Measurements from ENCODE around the gene MYO1B. TPM values are rescaled to one million over a fixed set of nuclear protein-coding genes. Genes with fewer than 3 reads are reported as not detected.

The MYO1B gene
- polyA plus RNA-seq, 1 donor from 2014 or later, result 72.2 TPM

DNA sequence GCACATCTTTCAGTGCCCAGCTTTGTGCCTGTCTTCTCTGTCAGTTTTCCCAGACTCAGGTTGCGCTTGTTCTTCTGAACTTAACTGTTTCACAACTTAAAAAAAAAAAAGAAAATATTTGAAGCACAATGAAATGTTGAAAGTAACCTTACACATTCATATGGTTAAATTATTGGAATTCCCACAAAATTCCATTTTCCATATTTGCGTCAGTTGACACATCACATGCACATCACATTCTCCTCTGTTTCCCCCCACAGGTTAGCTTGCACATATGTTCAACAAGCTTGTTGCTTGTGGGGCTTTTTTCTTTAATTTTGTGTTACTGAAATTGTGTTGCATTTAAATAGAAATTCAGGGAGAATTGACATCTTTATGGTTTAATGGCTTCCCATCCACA lies 8.3 kb downstream of the MYO1B start:
- Histone ChIP-seq H3K79me2 (replicated peaks; ENCODE audit: insufficient read depth, low read length) (peaks cover 99% of the 10 kb centered on the region), H4K20me1 (ENCODE audit: insufficient read depth) (no peaks in the 10 kb centered on the region), H3K9ac (ENCODE audit: low read length) (no peak overlapping the region), H3K4me3 (ENCODE audit: low read length) (no peak overlapping the region), H3K4me2 (ENCODE audit: low read length) (no peak overlapping the region), H2AFZ (ENCODE audit: low read depth, low read length) (no peak overlapping the region), H3F3A (ENCODE audit: insufficient read depth, low read length, poor library complexity, severe bottlenecking) (no peaks in the 10 kb centered on the region), H3K36me3 (ENCODE audit: insufficient read depth, low read length) (no peaks in the 10 kb centered on the region), H3K9me2 (ENCODE audit: insufficient read depth, low read length) (no peaks in the 10 kb centered on the region), H3K27ac (ENCODE audit: low read length) (no peak overlapping the region), H3K9me3 (ENCODE audit: low read length) (no peaks in the 10 kb centered on the region), H3K27me3 (ENCODE audit: insufficient read depth, low read depth, low read length) (no peaks in the 10 kb centered on the region)
- TF ChIP-seq SMC3 (conservative IDR thresholded peaks at IDR 0.05; ENCODE audit: poor library complexity) (no peak), RAD21 (conservative IDR thresholded peaks at IDR 0.05) (no peak), POLR2AphosphoS5 (IDR thresholded peaks at IDR 0.05) (no peak), TAF1 (IDR thresholded peaks at IDR 0.05; ENCODE audit: low read depth) (no peak), EZH2 (IDR thresholded peaks at IDR 0.05; ENCODE audit: borderline replicate concordance, insufficient read depth, low read length, poor library complexity, severe bottlenecking) (no peak), MXI1 (conservative IDR thresholded peaks at IDR 0.05; ENCODE audit: poor library complexity, severe bottlenecking) (no peak), EP300 (conservative IDR thresholded peaks at IDR 0.05; ENCODE audit: poor library complexity, severe bottlenecking) (no peak)
- TF ChIP-seq, protein P1, sequence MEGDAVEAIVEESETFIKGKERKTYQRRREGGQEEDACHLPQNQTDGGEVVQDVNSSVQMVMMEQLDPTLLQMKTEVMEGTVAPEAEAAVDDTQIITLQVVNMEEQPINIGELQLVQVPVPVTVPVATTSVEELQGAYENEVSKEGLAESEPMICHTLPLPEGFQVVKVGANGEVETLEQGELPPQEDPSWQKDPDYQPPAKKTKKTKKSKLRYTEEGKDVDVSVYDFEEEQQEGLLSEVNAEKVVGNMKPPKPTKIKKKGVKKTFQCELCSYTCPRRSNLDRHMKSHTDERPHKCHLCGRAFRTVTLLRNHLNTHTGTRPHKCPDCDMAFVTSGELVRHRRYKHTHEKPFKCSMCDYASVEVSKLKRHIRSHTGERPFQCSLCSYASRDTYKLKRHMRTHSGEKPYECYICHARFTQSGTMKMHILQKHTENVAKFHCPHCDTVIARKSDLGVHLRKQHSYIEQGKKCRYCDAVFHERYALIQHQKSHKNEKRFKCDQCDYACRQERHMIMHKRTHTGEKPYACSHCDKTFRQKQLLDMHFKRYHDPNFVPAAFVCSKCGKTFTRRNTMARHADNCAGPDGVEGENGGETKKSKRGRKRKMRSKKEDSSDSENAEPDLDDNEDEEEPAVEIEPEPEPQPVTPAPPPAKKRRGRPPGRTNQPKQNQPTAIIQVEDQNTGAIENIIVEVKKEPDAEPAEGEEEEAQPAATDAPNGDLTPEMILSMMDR (IDR thresholded peaks at IDR 0.05; ENCODE audit: poor library complexity, severe bottlenecking), result no peak
- TF ChIP-seq, protein P2, sequence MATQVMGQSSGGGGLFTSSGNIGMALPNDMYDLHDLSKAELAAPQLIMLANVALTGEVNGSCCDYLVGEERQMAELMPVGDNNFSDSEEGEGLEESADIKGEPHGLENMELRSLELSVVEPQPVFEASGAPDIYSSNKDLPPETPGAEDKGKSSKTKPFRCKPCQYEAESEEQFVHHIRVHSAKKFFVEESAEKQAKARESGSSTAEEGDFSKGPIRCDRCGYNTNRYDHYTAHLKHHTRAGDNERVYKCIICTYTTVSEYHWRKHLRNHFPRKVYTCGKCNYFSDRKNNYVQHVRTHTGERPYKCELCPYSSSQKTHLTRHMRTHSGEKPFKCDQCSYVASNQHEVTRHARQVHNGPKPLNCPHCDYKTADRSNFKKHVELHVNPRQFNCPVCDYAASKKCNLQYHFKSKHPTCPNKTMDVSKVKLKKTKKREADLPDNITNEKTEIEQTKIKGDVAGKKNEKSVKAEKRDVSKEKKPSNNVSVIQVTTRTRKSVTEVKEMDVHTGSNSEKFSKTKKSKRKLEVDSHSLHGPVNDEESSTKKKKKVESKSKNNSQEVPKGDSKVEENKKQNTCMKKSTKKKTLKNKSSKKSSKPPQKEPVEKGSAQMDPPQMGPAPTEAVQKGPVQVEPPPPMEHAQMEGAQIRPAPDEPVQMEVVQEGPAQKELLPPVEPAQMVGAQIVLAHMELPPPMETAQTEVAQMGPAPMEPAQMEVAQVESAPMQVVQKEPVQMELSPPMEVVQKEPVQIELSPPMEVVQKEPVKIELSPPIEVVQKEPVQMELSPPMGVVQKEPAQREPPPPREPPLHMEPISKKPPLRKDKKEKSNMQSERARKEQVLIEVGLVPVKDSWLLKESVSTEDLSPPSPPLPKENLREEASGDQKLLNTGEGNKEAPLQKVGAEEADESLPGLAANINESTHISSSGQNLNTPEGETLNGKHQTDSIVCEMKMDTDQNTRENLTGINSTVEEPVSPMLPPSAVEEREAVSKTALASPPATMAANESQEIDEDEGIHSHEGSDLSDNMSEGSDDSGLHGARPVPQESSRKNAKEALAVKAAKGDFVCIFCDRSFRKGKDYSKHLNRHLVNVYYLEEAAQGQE (IDR thresholded peaks at IDR 0.05; ENCODE audit: borderline replicate concordance), result no peak

DNA sequence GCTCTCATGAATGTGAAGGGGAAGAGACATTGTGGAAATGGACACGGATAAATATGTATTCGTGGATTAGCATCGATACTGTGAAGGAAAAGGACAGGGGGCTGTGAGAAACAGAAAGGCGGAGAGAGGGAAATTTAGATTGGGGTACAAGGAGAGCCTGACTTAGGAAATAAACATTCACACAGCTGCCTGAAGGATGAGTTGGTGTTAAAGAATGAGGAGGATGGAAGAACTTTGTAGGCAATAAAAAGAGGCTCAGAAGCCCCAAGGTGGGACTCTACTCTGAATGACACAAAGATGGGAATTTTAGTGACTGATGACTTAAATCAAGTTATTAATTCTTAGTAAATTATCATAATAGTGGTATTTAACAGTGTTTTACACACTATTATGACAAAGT lies 10.1 kb downstream of the MYO1B start:
- Histone ChIP-seq H3F3A (ENCODE audit: insufficient read depth, low read length, poor library complexity, severe bottlenecking) (no peaks in the 10 kb centered on the region), H3K4me3 (ENCODE audit: low read length) (no peak overlapping the region), H3K27me3 (ENCODE audit: insufficient read depth, low read depth, low read length) (no peaks in the 10 kb centered on the region), H3K9me3 (ENCODE audit: low read length) (no peaks in the 10 kb centered on the region), H3K9me2 (ENCODE audit: insufficient read depth, low read length) (no peaks in the 10 kb centered on the region), H4K20me1 (ENCODE audit: insufficient read depth) (no peaks in the 10 kb centered on the region), H3K9ac (ENCODE audit: low read length) (no peak overlapping the region), H3K27ac (ENCODE audit: low read length) (no peak overlapping the region), H3K4me2 (ENCODE audit: low read length) (no peak overlapping the region), H2AFZ (ENCODE audit: low read depth, low read length) (no peak overlapping the region), H3K36me3 (ENCODE audit: insufficient read depth, low read length) (no peaks in the 10 kb centered on the region), H3K79me2 (replicated peaks; ENCODE audit: insufficient read depth, low read length) (peaks cover 99% of the 10 kb centered on the region)
- TF ChIP-seq SMC3 (conservative IDR thresholded peaks at IDR 0.05; ENCODE audit: poor library complexity) (no peak), EZH2 (IDR thresholded peaks at IDR 0.05; ENCODE audit: borderline replicate concordance, insufficient read depth, low read length, poor library complexity, severe bottlenecking) (no peak), EP300 (conservative IDR thresholded peaks at IDR 0.05; ENCODE audit: poor library complexity, severe bottlenecking) (no peak), MXI1 (conservative IDR thresholded peaks at IDR 0.05; ENCODE audit: poor library complexity, severe bottlenecking) (no peak), RAD21 (conservative IDR thresholded peaks at IDR 0.05) (no peak), POLR2AphosphoS5 (IDR thresholded peaks at IDR 0.05) (no peak), TAF1 (IDR thresholded peaks at IDR 0.05; ENCODE audit: low read depth) (no peak)
- TF ChIP-seq, protein P1 (IDR thresholded peaks at IDR 0.05; ENCODE audit: poor library complexity, severe bottlenecking), result no peak
- TF ChIP-seq, protein P2 (IDR thresholded peaks at IDR 0.05; ENCODE audit: borderline replicate concordance), result no peak
